T-helper 2 cell treated with Interferon-gamma antibody and Interleukin-4, amounts not matched to agents 5 μg/mL and 100 μg/mL, for 36 hours (primary cell): ENCODE results near the gene HLA-DRB1.
"Not testable (repeated sequence)": the region's sequence is repeated elsewhere in the genome, so short reads cannot be mapped to it uniquely, and the experiment has no call there.

ENCODE experiments used
- DNase-seq: peaks from one replicate; pipeline ENCODE4 v3.0.0; 2021; ENCODE audit warnings: low spot score
- H3K27ac Mint-ChIP-seq: one replicate; pipeline ENCODE4 v1.8.0; 2021; ENCODE audit warnings: mild to moderate bottlenecking, mixed read lengths
- H3K27me3 Mint-ChIP-seq: one replicate; pipeline ENCODE4 v1.8.0; 2021; ENCODE audit warnings: low read depth, mixed read lengths
- H3K36me3 Mint-ChIP-seq: one replicate; pipeline ENCODE4 v1.8.0; 2021; ENCODE audit warnings: low read depth, mixed read lengths
- H3K4me1 Mint-ChIP-seq: one replicate; pipeline ENCODE4 v1.8.0; 2021; ENCODE audit warnings: low read depth, mixed read lengths
- H3K4me3 Mint-ChIP-seq: one replicate; pipeline ENCODE4 v1.8.0; 2022; ENCODE audit warnings: mild to moderate bottlenecking, moderate library complexity, mixed read lengths
- H3K9me3 Mint-ChIP-seq: one replicate; pipeline ENCODE4 v1.8.0; 2021; ENCODE audit warnings: mixed read lengths

HLA-DRB1 gene

GRCh38 chr6:32562940-32563339, 26.7 kb downstream of the HLA-DRB1 start:
- Mint-ChIP-seq H3K27ac (no peak overlapping the region), H3K4me3 (no peak overlapping the region), H3K36me3 (no peaks in the 10 kb centered on the region), H3K9me3 (no peaks in the 10 kb centered on the region), H3K27me3 (peaks cover 21% of the 10 kb centered on the region), H3K4me1 (no peaks in the 10 kb centered on the region)
- no peak for DNase-seq

- Mint-ChIP-seq H3K27me3 (peaks cover 25% of the 10 kb centered on the region), H3K4me3 (no peak overlapping the region), H3K9me3 (no peaks in the 10 kb centered on the region), H3K36me3 (no peaks in the 10 kb centered on the region), H3K27ac (no peak overlapping the region), H3K4me1 (no peaks in the 10 kb centered on the region)
- no peak for DNase-seq
These were observed 29.9 kb downstream of the HLA-DRB1 start for GRCh38 chr6:32559747-32560146.

DNA sequence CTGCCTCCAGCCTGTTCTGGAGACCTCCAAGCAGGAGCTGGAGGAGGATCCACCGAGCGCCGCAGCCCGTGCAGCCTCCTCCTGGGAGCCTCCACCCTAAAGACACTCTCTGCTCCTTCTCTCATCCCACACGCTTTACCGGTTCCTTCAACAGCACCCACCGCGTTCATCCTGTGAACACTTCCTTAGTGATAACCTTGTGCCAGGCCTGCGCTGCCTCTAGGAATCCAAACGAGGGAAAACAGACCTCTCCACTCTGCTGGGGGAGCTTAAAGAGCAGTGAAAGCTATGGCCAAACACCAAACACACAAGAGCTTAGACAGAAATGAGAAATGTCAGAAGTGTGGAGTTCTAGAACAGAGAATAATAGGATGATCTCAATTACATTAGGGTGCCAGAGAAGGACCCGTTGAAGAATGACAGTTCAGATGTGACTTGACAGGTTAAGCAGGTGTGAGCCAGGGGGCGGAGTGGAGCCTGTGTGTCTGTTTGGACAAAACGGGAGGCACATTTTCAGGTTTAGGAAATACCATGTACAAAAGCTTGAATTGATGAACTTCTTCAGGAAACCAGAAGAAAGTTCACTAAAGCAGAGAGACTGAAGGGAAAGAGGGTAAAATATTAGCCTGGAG, 31.1 kb downstream of the HLA-DRB1 start:
- no peak overlapping the region for H3K27ac Mint-ChIP-seq
- DNase-seq, result no peak
- H3K27me3 Mint-ChIP-seq, result peaks cover 28% of the 10 kb centered on the region
- H3K4me1 Mint-ChIP-seq, result no peaks in the 10 kb centered on the region
- H3K9me3 Mint-ChIP-seq, result no peaks in the 10 kb centered on the region
- H3K4me3 Mint-ChIP-seq, result no peak overlapping the region
- no peaks in the 10 kb centered on the region for H3K36me3 Mint-ChIP-seq

- no peaks in the 10 kb centered on the region for H3K36me3 Mint-ChIP-seq
- no peaks in the 10 kb centered on the region for H3K4me1 Mint-ChIP-seq
- H3K9me3 Mint-ChIP-seq, result no peaks in the 10 kb centered on the region
- no peak overlapping the region for H3K4me3 Mint-ChIP-seq
- H3K27me3 Mint-ChIP-seq, result peaks cover 27% of the 10 kb centered on the region
- no peak for DNase-seq
- H3K27ac Mint-ChIP-seq, result no peak overlapping the region
These were observed 35.3 kb downstream of the HLA-DRB1 start for GRCh38 chr6:32554116-32554965.

- Mint-ChIP-seq H3K36me3 (no peaks in the 10 kb centered on the region), H3K4me1 (no peaks in the 10 kb centered on the region), H3K4me3 (no peak overlapping the region), H3K27me3 (peaks cover 22% of the 10 kb centered on the region), H3K27ac (no peak overlapping the region), H3K9me3 (no peaks in the 10 kb centered on the region)
- no peak for DNase-seq
These were observed 36.5 kb downstream of the HLA-DRB1 start for GRCh38 chr6:32553037-32553742.

GRCh38 chr6:32551410-32551809, 38.2 kb downstream of the HLA-DRB1 start:
- no peak for DNase-seq
- Mint-ChIP-seq H3K4me3 (no peak overlapping the region), H3K27me3 (peaks cover 22% of the 10 kb centered on the region), H3K9me3 (no peaks in the 10 kb centered on the region), H3K4me1 (peaks cover 4% of the 10 kb centered on the region), H3K36me3 (no peaks in the 10 kb centered on the region), H3K27ac (no peak overlapping the region)

DNA sequence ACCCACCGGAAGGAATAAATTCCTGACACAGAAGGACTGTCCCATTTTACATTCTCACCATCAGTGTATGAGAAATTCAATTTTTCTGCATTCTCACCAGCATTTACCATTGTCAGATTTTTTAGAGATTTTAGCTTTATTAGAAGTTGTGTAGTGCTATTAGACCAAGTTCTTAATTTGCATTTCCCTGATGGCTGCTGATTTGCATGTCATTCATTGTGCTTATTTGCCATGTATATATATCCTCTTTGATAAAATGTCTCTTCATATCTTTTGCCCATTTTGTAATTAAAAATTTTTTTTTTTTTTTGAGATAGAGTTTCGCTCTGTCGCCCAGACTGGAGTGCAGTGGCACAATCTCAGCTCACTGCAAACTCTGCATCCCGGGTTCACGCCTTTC, 49.8 kb downstream of the HLA-DRB1 start:
- no peak for DNase-seq
- Mint-ChIP-seq H3K27ac (no peak overlapping the region), H3K27me3 (peaks cover 26% of the 10 kb centered on the region), H3K4me1 (no peaks in the 10 kb centered on the region), H3K9me3 (peaks cover 15% of the 10 kb centered on the region), H3K4me3 (no peak overlapping the region), H3K36me3 (no peaks in the 10 kb centered on the region)

DNA sequence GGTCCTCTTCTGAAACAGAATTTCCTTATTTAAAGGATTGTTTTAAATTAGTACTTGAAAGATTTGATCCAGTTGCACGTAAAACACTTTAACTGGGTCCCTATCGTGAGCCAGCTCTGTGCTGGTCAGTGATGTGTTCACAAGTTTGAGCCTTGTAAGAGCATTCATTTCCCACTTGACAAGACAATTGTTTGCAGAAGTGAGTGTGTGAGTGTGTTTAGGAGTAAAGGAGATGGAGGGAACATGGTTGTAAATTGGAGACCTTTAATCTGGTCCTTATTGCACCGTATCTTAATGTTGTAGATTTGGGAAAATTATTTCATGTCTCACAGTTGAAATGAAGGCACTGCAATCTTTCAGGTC, 59.2 kb downstream of the HLA-DRB1 start:
- Mint-ChIP-seq H3K27me3 (peaks cover 22% of the 10 kb centered on the region), H3K27ac (peak overlapping the region; percentile 36)
- DNase-seq, H3K36me3 Mint-ChIP-seq, H3K4me1 Mint-ChIP-seq, H3K9me3 Mint-ChIP-seq, H3K4me3 Mint-ChIP-seq: not testable (repeated sequence)

- Mint-ChIP-seq H3K27me3 (peaks cover 24% of the 10 kb centered on the region), H3K9me3 (no peaks in the 10 kb centered on the region), H3K4me3 (peak within 1 kb of the TSS; percentile 63), H3K27ac (peak within 1 kb of the TSS; percentile 36), H3K4me1 (peaks cover 3% of the 10 kb centered on the region), H3K36me3 (peaks cover 2% of the 10 kb centered on the region)
- DNase-seq, result peak; percentile 4
These were observed 59.8 kb downstream of the HLA-DRB1 start, which contains the start of gene HLA-DRB5 for GRCh38 chr6:32529697-32530430. TSS of gene HLA-DRB5 (minus strand) at chr6:32530287. CDS start at chr6:32530224, 63 bp downstream.
